Muscle layer of duodenum (tissue), 2 donors: ENCODE data around the gene PCNX2.

ENCODE experiments used
- H3K27ac ChIP-seq: one replicate; pipeline ENCODE4 v1.7.0; 2013; ENCODE audit warnings: mild to moderate bottlenecking, low read length
- H3K27me3 ChIP-seq: one replicate; pipeline ENCODE4 v1.7.0; 2013; ENCODE audit warnings: low read depth, mild to moderate bottlenecking, control low read depth, low read length
- H3K36me3 ChIP-seq, 2 donors: one replicate each; pipeline ENCODE4 v1.7.0; 2013; ENCODE audit warnings: low read length in 2 of 2, control low read depth in 1 of 2, mild to moderate bottlenecking in 1 of 2; ENCODE audit not compliant: insufficient read depth in 2 of 2, control insufficient read depth in 1 of 2
- H3K4me1 ChIP-seq, 2 donors: one replicate each; pipeline ENCODE4 v1.7.0; 2013; ENCODE audit warnings: low read length in 2 of 2, mild to moderate bottlenecking in 2 of 2, control low read depth in 1 of 2, moderate library complexity in 1 of 2; ENCODE audit not compliant: insufficient read depth in 2 of 2, control insufficient read depth in 1 of 2
- H3K4me3 ChIP-seq, 2 donors: one replicate each; pipeline ENCODE4 v1.7.0; 2013; ENCODE audit warnings: low read length in 2 of 2, low read depth in 1 of 2, mild to moderate bottlenecking in 1 of 2
- H3K9me3 ChIP-seq, 2 donors: one replicate each; pipeline ENCODE4 v1.7.0; 2013; ENCODE audit warnings: low read length in 2 of 2, control low read depth in 1 of 2, mild to moderate bottlenecking in 1 of 2; ENCODE audit not compliant: control insufficient read depth in 1 of 2
- donor health status: healthy.

PCNX2 gene

GRCh38 chr1:232979558-232979957 lies 316.0 kb downstream of the PCNX2 start:
- H3K9me3 ChIP-seq, result no peaks in the 10 kb centered on the region
- H3K4me1 ChIP-seq, result peaks cover 0 to 4% of the 10 kb centered on the region in 2 donors
- no peak overlapping the region for H3K4me3 ChIP-seq
- H3K27ac ChIP-seq, result no peak overlapping the region
- H3K36me3 ChIP-seq, result peaks cover 0 to 29% of the 10 kb centered on the region in 2 donors
- no peaks in the 10 kb centered on the region for H3K27me3 ChIP-seq

GRCh38 chr1:232978815-232979214 lies 316.7 kb downstream of the PCNX2 start:
- Histone ChIP-seq H3K9me3 (peaks cover 4 to 7% of the 10 kb centered on the region in 2 donors), H3K27ac (no peak overlapping the region), H3K4me1 (peaks cover 0 to 4% of the 10 kb centered on the region in 2 donors), H3K36me3 (peaks cover 6 to 27% of the 10 kb centered on the region in 2 donors), H3K27me3 (no peaks in the 10 kb centered on the region), H3K4me3 (no peak overlapping the region)

GRCh38 chr1:232978091-232978634 lies 317.4 kb downstream of the PCNX2 start:
- Histone ChIP-seq H3K36me3 (peaks cover 12 to 33% of the 10 kb centered on the region in 2 donors), H3K9me3 (peaks cover 9 to 14% of the 10 kb centered on the region in 2 donors), H3K27ac (no peak overlapping the region)

GRCh38 chr1:232974971-232975370 lies 320.6 kb downstream of the PCNX2 start:
- H3K9me3 ChIP-seq, result peaks cover 9 to 14% of the 10 kb centered on the region in 2 donors
- no peak overlapping the region for H3K4me3 ChIP-seq
- H3K4me1 ChIP-seq, result peaks cover 0 to 4% of the 10 kb centered on the region in 2 donors
- peaks cover 35 to 57% of the 10 kb centered on the region in 2 donors for H3K36me3 ChIP-seq
- H3K27ac ChIP-seq, result no peak overlapping the region
- no peaks in the 10 kb centered on the region for H3K27me3 ChIP-seq

More at GRCh38 chr1:232978091-232978634, 317.4 kb downstream of the PCNX2 start:
- Histone ChIP-seq H3K4me1 (peaks cover 0 to 4% of the 10 kb centered on the region in 2 donors), H3K27me3 (no peaks in the 10 kb centered on the region), H3K4me3 (no peak overlapping the region)

DNA sequence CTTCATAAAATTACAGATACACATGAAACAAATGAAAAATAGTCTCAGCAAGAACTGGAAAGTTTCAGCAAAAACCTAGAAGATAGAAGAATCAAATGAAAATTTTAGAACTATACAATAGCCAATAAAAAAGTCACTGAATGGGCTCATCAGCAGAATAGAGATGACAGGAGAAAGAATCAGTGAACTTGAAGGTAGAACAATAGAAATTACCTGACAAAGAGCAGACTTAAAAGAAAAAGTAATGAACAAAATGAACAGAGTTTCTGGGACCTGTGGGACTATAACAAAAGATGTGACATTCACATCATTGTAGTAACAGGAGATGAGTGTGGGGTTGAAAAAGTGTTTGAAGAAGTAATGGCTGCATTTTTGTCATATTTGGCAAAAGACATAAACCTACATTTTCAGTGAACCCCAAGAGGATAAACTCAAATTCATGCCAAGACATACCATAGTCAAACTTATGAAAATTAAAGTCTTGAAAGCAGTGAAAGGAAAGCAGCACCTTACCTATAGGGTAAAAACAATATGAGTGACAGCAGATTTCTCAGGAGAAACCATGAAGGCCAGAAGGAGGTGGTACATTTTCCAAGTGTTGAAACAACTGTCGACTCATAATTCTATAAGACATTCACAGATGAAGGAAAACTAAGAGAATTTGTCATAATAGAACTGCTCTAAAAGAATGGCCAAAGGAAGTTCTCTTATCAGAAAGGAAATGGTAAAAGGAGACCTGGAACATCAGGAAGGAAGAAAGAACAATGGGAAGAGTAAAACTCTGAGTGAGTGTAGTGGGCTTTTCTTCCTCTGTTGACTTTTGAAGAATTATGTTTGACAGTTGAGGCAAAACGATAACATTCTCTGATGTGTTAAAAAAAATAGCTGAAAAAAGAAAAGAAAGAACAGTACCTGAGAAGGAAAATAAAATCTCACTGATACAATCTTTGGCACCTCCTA lies 321.6 kb downstream of the PCNX2 start:
- Histone ChIP-seq H3K27me3 (no peaks in the 10 kb centered on the region), H3K9me3 (peaks cover 9 to 14% of the 10 kb centered on the region in 2 donors), H3K4me3 (no peak overlapping the region), H3K36me3 (peaks cover 36 to 49% of the 10 kb centered on the region in 2 donors), H3K27ac (no peak overlapping the region), H3K4me1 (peaks cover 0 to 4% of the 10 kb centered on the region in 2 donors)

- Histone ChIP-seq H3K9me3 (peaks cover 9 to 14% of the 10 kb centered on the region in 2 donors), H3K27me3 (no peaks in the 10 kb centered on the region), H3K36me3 (peaks cover 35 to 36% of the 10 kb centered on the region in 2 donors), H3K4me1 (peaks cover 3 to 5% of the 10 kb centered on the region in 2 donors), H3K27ac (no peak overlapping the region), H3K4me3 (no peak overlapping the region)
Measured at GRCh38 chr1:232970508-232970907, 325.0 kb downstream of the PCNX2 start.

DNA sequence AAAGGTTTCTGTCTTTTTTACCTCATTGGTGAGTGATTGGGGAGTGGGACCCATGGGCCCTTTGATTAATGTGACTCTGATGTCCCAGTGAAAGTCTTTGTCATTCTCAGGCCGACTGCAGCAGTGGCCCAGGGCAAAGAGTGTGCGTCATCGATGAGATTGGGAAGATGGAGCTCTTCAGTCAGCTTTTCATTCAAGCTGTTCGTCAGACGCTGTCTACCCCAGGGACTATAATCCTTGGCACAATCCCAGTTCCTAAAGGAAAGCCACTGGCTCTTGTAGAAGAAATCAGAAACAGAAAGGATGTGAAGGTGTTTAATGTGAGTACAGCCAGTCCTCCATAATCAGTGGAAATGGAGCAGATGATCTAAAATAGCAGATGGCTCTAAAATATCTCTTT lies 325.7 kb downstream of the PCNX2 start:
- H3K27me3 ChIP-seq, result no peaks in the 10 kb centered on the region
- peaks cover 0 to 5% of the 10 kb centered on the region in 2 donors for H3K4me1 ChIP-seq
- H3K4me3 ChIP-seq, result no peak overlapping the region
- no peak overlapping the region for H3K27ac ChIP-seq
- peaks cover 35 to 36% of the 10 kb centered on the region in 2 donors for H3K36me3 ChIP-seq
- peaks cover 9 to 14% of the 10 kb centered on the region in 2 donors for H3K9me3 ChIP-seq

DNA sequence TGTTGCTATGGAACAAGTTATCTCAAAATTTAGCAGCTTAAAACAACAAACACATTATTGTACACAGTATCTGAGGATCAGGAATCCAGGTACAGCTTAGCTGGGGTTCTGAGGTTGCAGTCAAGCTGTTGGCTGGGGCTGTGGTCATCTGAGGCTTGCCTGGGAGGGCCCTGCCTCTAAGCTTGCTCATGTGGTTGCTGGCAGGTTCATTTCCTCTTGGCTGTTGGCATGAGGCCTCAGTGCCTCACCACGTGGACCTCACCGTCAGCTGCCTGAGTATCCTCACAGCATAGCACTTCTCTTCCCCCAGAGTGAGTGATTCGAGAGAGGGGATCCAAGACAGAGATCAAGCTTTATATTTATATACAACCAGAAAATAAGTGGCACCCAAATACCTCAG lies 326.6 kb downstream of the PCNX2 start:
- Histone ChIP-seq H3K27me3 (no peaks in the 10 kb centered on the region), H3K4me1 (peaks cover 0 to 5% of the 10 kb centered on the region in 2 donors), H3K27ac (no peak overlapping the region), H3K36me3 (peaks cover 30 to 32% of the 10 kb centered on the region in 2 donors), H3K4me3 (no peak overlapping the region), H3K9me3 (peaks cover 6 to 8% of the 10 kb centered on the region in 2 donors)

- Histone ChIP-seq H3K4me3 (no peak overlapping the region), H3K9me3 (peaks cover 1 to 2% of the 10 kb centered on the region in 2 donors), H3K36me3 (peaks cover 26 to 27% of the 10 kb centered on the region in 2 donors), H3K27me3 (no peaks in the 10 kb centered on the region), H3K27ac (no peak overlapping the region), H3K4me1 (peaks cover 0 to 5% of the 10 kb centered on the region in 2 donors)
Measured at GRCh38 chr1:232968391-232968790, 327.1 kb downstream of the PCNX2 start.

DNA sequence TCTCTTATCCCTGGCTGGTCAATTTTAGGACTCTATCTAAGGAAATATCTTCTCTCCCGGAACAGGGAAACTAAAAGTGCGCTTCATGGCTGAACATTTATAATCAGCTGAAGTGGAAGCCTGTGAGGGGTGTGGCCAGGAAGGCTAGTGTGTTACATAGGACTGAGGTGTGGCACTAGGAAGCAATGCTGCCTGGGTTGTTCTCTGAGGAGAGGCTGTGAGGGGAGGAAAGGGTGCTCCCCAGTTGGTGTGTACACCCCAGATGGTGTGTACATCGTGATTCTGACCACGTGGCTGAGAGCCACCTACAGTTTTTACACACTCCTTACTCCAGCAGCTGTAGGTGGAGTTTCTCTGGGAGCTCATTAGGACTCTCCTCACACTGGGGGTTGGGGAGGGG lies 328.9 kb downstream of the PCNX2 start:
- H3K27ac ChIP-seq, result no peak overlapping the region
- no peaks in the 10 kb centered on the region for H3K9me3 ChIP-seq
- H3K4me3 ChIP-seq, result peak overlapping the region in 1 of 2 donors; percentile 1
- peaks cover 3 to 5% of the 10 kb centered on the region in 2 donors for H3K4me1 ChIP-seq
- no peaks in the 10 kb centered on the region for H3K27me3 ChIP-seq
- H3K36me3 ChIP-seq, result peaks cover 14 to 15% of the 10 kb centered on the region in 2 donors

GRCh38 chr1:232965912-232966217 lies 329.7 kb downstream of the PCNX2 start:
- H3K27ac ChIP-seq, result no peak overlapping the region
- peaks cover 7% of the 10 kb centered on the region in 2 donors for H3K36me3 ChIP-seq
- H3K27me3 ChIP-seq, result no peaks in the 10 kb centered on the region
- H3K4me1 ChIP-seq, result peaks cover 3 to 5% of the 10 kb centered on the region in 2 donors
- no peaks in the 10 kb centered on the region for H3K9me3 ChIP-seq
- H3K4me3 ChIP-seq, result no peak overlapping the region
